Esophagus muscularis mucosa (tissue), 3 donors: Measurements from ENCODE around the gene SERPINB1.

Experiments used
- POLR2AphosphoS5 ChIP-seq, 2 donors: sonication (generic); formaldehyde crosslinking; IDR thresholded peaks; one replicate each; pipeline ENCODE4 v1.6.1; 2017; ENCODE audit warnings: antibody characterized with exemption in 2 of 2
- TF ChIP-seq, protein P1 (sequence below), 3 experiments: fragments of 200-600 bp in 2 of 3; fragments of 450-650 bp in 1 of 3; sonication (generic) in 2 of 3; IDR thresholded peaks; one replicate each; pipeline ENCODE4 v1.5.1; 2017 to 2019; ENCODE audit warnings: antibody characterized with exemption in 3 of 3, mild to moderate bottlenecking in 2 of 3, moderate library complexity in 1 of 3

DNA sequence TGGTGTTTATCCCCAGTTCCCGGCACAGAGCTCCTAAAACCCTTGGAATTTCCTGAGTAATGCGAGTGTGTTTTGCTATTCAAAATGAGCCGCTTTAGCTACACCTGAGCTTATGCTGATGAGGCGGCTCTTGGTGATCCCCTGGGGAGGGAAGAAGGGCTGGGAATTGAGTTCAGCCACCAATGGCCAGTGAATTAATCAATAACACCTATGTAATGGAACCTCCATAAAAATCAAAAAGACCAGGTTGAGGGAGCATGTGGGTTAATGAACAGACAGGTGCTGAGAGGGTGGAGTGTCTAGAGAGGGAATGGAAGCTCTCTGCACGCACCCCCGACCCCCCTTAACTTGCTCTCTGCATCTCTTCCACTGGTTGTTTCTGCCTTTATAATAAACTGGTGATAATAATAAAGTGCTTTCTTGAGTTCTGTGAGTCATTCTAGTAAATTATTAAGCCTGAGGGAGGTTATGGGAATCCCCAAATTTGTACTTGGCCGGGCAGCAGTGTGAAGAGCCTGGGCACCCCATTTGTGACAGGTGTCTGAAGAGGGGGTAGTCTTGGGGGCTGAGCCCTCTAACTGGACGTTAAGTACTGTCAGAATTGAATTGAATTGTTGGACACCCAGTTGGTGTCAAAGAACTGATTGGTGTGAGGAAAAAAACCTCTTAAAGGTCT lies 24.6 kb upstream of the SERPINB1 start:
- TF ChIP-seq, protein P1, sequence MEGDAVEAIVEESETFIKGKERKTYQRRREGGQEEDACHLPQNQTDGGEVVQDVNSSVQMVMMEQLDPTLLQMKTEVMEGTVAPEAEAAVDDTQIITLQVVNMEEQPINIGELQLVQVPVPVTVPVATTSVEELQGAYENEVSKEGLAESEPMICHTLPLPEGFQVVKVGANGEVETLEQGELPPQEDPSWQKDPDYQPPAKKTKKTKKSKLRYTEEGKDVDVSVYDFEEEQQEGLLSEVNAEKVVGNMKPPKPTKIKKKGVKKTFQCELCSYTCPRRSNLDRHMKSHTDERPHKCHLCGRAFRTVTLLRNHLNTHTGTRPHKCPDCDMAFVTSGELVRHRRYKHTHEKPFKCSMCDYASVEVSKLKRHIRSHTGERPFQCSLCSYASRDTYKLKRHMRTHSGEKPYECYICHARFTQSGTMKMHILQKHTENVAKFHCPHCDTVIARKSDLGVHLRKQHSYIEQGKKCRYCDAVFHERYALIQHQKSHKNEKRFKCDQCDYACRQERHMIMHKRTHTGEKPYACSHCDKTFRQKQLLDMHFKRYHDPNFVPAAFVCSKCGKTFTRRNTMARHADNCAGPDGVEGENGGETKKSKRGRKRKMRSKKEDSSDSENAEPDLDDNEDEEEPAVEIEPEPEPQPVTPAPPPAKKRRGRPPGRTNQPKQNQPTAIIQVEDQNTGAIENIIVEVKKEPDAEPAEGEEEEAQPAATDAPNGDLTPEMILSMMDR (IDR thresholded peaks at IDR 0.05), result no peak
- TF ChIP-seq POLR2AphosphoS5 (IDR thresholded peaks at IDR 0.05), result no peak
